Lung microvascular endothelial cell (primary cell): Measurements from ENCODE around the gene LRRC66. TPM values are rescaled to one million over a fixed set of nuclear protein-coding genes. Genes with fewer than 3 reads are reported as not detected.

ENCODE experiments used
- DNase-seq, 2 donors: peaks; one replicate each; pipeline versions ENCODE4 v3.0.0 to v3.0.0-alpha.2; 2010; ENCODE audit warnings: low read depth in 2 of 2
- total RNA-seq: library from RNA; depleted of rRNA; stranded (reverse); fragments of >200 nt; gene quantifications from 2 replicates; pipeline ENCODE4 v1.2.1, GENCODE V29; 2014

LRRC66 gene
- total RNA-seq, 1 donor from 2014 or later: not detected

DNA sequence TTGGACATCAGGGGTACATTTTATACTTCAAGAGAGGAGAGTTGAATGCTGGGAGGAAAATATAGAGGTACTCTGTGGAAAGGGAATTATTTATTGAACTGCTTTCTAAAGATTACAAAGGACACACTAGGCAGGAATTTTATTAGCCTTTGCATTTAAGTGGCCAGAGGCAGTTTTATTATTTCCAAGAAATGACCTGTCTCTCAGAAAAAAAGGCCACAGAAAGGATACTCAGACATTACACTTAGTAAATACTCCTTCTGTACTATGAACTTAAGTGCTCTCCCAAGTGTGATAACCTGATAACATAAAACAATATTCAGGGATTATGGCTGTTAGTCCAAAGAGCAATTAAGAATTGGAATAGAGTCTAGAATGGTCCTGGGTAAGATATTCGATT is 7.5 kb downstream of the LRRC66 start:
- no peak for DNase-seq

DNA sequence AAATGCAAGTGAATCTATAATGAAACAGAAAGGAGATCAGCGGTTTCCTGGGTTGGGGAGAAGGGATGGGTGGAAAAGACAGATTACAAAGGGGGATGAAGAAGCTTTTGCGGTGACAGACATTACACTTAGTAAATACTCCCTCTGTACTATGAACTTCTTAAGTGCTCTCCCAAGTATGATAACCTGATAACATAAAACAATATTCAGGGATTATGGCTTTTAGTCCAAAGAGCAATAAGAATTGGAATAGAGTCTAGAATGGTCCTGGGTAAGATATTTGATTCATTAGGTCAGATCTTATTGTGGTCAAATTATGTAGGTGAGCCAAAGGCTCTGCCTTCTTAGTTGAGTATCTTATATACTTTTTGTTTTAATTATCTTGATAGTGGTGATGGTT is 9.2 kb downstream of the LRRC66 start:
- DNase-seq: no peak

DNA sequence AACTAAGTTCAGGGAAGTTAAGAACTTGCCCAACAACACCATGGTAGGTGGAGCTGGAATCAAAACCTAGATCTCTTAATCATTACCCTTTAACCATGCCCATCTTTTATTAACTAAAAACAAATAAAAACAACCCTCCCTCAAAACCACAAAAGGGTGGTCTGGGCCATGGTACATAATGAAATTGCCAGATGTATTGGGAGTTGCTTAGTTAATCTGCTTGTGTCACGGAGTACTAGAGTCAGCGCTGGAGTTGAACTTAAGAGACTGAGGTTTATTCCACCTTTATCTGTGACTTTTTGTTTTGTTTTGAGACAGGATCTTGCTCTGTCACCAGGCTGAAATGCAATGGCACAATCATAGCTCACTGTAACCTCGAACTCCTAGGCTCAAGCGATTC is 13.3 kb downstream of the LRRC66 start:
- DNase-seq: no peak

DNA sequence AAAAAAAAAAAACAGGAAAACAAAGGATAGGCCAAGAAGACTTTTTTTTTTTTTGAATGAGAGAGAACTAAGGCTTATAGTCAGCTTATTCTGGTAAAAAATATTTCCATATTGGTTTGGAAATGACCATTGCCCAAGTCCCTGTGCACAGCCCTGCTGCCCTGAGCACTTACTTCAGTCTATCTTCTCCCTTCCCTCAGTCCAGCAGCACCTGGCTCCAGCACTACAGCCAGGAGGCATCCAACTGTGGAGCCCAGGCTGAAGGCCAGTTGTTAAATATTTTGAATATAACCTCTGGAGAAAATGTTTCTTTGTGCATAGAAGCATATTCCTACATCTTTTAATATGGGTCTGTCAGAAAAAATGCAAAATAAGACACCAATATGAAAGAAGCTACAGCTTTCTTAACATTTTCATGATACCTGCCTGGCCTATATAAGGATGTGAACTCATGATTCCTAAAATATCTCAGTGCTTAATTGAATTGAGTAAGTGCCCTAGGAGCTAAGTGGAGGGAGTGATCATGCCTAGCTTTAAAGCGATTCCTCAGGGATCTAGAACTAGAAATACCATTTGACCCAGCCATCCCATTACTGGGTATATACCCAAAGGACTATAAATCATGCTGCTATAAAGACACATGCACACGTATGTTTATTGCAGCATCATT is 14.4 kb downstream of the LRRC66 start:
- no peak for DNase-seq

DNA sequence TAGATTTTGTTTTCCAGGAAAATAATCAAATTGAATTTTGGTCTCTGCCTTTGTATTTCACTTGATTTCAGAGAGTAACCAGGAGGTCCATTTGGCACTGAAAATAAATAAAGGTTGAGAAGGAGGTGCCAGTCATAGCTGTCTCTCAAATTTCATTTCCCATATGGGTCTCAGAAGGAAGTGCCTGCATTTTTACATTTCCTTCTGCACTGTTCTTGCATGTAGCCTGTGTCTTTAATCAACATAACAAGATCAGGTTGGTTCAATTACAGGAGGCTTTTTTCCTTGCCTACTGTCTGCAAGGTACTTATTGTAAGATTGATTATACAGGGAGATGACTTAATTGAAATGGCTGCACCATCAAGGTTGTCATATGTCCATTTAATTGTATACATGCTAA is 15.7 kb downstream of the LRRC66 start:
- DNase-seq: no peak

DNA sequence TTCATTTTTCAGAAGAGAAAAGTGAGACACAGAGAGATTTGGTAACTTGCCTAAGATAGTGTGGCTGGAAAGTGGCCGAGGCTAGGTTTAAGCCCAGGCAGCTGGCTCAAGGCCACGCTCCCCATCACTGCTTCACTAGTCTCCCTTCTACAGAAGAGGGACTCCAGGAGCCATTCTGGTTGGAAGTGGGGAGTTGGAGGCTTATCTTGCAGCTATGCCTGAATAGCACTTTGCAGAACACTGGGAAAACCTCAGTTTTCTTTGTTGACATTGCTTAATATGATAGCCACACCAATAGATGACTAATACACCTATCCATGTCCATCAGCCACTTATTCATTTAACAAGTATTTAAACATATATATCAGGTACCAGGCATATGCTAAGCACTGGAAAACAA is 18.5 kb downstream of the LRRC66 start:
- no peak for DNase-seq

DNA sequence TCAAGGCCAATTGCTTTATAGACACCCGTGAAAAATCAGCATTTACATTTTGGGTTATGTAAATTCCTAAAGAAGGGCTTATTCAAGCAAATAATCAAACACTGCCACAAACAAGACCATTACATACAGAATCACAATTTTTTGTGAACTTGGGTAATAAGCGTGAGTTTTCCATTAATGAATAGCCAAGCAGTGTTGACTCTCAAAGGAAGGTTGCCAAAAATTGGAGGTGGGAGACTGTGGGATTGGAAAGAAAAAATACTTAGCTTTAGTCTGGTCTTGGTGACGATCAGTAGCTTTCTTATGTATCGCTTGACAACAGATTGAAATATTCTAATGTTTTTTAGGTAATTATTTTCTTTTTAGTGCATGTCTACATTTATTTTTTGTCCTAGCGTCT is 20.9 kb downstream of the LRRC66 start:
- no peak for DNase-seq

DNA sequence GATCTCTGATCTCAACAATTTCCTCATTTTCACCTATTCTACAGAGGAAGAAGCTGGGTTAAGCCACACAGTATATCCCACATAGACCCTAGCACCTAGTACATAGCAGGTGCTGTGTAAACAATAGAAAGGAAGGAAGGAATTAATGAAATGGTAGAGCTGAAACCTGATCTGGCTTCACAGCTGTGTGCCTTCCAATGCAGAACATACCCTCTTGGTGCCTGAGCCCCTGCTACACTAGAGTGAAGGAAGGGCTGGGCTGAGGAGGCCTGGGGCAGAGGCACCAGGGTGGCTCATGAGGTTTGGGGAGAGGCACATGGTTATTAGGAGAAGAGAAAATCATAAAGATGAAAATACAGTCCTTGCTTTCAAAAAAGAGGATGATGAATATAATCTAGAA is 21.3 kb downstream of the LRRC66 start:
- DNase-seq: no peak

DNA sequence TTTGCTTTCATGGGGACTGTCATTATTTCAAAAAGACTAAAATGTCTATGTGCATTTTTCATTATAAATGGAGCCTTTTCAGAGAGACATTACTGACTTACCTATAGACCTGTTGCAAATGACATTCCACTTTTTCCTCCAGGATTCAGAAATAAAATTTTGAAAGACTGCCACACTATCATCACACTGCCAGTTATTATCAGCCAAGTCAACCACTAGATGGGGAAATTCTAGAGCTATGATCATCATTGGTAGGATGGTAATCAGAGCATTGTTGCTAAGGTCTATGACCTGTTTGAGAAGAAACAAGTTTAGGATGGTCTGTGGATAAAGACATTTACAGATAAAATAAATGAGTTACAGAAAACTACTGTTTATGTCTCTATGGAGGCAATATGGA is 22.5 kb downstream of the LRRC66 start:
- DNase-seq: no peak

DNA sequence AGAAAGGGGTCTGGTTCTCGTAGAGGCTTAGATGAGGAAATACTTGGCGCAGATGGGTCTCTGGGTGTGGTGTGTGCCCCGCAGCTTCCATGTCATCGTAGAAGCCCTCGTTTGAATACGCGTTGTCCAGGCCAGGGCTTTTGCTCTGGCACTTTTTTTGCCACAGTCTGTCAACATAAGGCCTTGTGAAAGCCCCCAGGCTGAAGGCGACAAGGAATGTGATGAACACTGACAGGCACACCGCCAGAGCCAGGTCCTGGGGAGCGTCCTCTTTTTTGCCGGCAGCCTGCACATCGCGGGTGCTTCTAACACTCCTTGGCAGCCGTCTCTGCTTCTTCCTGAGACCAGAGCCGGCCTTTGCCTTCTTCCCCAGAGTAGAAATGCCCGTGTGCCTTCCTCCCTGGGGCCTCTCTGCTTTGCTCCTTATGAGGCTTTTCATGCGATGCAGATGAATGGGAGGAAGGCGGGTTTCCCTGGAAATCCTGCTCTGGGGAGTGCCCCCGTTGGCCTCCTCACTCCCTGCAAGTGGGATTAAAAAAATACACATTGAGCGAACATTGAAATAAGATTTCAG is 24.4 kb downstream of the LRRC66 start:
- DNase-seq: no peak

DNA sequence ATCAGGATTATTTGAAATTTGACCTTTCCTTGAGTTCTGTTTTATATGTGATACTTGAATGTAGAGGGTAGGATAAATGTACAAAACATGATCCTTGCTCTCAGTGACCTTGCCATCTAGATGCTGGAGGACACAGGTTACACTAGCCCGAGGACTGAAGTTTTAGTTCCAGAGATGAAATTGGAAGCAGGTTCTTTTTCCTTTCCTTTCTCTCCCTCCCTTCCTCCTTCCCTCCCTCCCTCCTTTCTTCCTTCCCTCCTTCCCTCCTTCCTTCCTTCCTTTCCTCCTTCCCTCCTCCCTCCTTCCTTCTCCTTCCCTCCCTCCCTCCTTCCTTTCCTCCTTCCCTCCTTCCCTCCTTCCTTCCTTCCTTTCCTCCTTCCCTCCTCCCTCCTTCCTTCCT is 54.3 kb downstream of the LRRC66 start:
- no peak for DNase-seq

DNA sequence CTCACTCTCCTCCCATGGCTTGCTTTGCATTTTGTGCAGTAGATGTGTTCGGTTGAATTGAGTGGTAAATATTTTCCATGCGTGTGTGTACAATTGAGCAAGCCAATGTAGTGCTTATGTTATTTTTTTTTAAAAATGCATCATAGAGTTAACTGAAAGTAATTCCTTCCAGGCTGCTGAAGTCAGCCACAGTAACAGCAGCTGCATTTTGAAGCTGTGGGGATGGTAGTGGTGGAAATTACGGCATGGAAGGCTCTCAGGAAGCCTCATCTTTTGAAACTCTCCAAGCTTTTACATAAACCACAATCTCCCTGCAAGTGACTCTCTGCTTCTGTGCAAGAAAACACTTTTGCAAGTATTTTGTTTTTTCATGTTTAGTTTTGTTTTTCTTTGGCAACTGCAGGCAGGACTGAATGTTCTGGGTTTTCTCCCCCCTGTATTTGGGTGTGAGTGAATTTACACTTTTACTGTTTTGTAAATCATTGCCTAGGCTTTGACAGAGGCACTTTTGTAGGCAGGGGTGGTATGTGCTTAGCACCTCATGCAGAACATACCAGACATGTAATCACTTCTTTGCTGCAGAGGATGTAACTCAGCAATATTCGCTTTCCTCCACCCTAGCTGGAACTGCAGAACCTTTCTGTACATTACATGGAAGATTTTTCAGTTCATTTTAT is 56.2 kb downstream of the LRRC66 start:
- no peak for DNase-seq

DNA sequence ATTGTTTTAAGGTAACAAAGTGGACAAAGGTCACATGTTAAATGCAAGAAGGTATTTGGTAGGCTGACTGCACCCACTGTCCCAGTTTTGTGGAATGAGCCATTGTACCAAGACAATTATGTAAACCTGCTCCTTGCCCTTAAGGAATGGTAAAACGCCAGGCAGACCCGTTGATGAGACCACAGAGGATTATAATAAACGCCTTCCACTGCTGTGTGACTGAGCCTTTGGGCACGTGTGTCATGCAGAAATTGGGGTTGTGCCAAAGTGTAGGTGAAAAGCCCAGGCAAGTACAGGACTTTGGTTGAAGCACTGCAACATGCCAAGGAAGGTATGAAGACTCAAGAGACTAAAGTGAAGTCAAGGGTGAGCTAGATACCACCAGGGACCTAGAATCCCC is 59.7 kb downstream of the LRRC66 start:
- DNase-seq: no peak

DNA sequence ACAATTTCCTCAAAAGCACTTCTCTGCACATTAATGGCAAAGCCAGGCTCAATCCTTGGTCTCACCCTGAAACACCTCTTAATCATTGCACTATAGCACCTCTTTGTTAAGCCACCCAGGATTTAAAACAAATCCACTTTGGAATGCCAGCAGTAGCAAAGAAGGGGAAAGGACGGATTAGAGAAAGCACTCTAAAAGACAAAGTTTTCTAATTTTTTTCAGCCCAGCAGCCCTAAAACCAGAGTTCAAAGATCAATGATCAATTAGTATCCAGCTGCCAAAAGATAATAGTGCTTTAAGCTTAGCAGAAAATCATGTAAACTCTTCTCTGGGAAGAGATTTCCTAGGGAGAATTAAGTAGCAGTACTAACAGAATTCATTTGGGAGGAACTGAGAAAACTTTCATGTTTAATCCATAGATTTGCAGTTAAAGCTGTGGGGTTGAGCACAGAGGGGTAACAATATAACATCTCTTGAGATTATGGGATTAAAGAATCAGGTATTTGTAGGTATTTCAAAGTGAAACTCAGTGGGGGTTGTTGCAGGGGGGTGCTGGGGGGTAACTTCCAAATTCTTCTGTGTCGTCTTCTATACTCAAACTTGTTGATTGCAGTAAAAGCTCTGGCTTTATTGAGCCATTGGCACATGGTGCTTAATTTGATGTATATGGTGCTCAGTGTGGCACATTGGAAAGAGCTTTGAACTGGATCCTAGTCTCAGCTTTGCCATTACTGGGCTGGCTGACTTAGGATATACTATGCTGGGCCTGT is 61.8 kb downstream of the LRRC66 start:
- no peak for DNase-seq

Other genes starting within 250 kb of the LRRC66 start
- gene DCUN1D4, start 177.2 kb downstream of the LRRC66 start, total RNA-seq: 21.6 and 29.0 TPM in 2 replicates
- 8.7 and 9.2 TPM in 2 replicates for gene SGCB, start 17.9 kb upstream of the LRRC66 start, total RNA-seq
- gene SPATA18, start 30.9 kb upstream of the LRRC66 start, total RNA-seq: 0.79 and 2.2 TPM in 2 replicates